Measurements from ENCODE around the gene AGTR1. TPM values are rescaled to one million over a fixed set of nuclear protein-coding genes. Genes with fewer than 3 reads are reported as not detected.

AGTR1 gene
- total RNA-seq: 100 to 1,000 TPM in 2 of 4 donors, 10 to 100 TPM in 2; 78.6 to 195 (median 115) TPM

DNA sequence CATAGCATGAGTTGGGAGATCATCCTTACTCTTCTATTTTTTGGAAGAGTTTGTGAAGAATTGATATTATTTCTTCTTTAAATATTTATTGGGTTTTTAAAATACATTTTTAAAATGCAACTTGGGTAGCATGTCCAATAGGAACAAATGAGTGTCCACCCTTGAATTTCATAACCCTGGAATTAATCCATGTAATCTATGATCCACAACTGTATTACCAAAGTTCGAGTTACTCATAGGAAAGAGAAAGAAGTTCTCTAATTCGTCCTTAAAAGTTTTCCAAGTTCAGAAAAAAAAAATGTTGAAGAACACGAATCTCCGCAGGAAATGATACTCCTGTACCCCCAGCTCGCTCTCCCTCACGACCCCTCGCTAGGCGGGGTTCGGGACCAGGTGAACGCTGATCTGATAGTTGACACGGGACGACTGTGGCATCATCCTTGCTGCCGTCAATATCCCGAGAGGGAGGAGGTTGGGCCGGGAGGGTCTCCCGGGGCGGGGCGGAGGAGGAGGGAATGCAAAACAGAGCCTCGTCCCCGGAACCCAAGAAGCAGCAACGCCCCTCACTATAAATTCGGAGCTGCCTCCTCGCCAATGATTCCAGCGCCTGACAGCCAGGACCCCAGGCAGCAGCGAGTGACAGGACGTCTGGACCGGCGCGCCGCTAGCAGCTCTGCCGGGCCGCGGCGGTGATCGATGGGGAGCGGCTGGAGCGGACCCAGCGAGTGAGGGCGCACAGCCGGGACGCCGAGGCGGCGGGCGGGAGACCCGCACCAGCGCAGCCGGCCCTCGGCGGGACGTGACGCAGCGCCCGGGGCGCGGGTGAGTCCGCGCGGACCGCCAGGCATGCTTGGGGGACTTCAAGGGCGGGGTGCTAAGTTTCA, at the start of gene AGTR1:
AGTR1 (plus strand) TSS at position 598 of the 884 bp plus-strand sequence. CDS start 43,133 bp downstream, outside the sequence.
- no peak for TF ChIP-seq CTCF (IDR thresholded peaks at IDR 0.05; ENCODE audit: low read depth)

- TF ChIP-seq CTCF (IDR thresholded peaks at IDR 0.05; ENCODE audit: low read depth): no peak
Observed at GRCh38 chr3:148648685-148649352, 48.9 kb upstream of the AGTR1 start.

DNA sequence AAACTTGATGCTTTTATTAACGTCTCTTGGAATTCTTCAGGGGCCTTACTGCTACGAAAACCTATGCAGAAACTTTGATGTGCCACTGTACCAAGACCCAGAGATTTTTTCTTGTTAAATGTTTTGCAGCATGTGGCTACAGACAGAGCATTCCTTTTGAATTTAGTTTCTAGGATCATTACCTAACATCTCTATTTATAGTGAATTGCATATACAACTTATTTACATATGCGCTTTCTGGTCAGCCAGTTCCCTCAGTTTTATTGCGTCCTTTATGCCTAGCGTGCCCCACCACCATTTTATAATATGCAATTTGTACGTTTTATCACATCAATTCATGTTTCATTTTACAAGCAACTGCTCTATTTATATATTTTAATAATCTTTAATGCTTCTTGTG, 46.2 kb upstream of the AGTR1 start:
- TF ChIP-seq CTCF (IDR thresholded peaks at IDR 0.05; ENCODE audit: low read depth): no peak

DNA sequence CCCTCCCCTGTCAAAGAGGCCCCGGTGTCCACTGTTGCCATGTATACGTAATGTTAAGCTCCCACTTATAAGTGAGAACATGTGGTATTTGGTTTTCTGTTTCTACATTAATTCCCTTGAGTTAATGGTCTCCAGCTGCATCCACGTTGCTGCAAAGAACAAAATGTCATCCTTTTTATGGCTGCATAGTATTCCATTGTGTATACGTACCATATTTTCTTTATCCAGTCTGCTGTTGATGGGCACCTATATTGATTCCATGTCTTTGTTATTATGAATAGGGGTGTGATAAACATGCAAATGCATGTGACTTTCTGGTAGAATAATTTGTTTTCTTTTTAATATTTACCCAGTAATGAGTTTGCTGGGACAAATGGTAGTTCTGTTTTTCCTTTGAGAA, 43.3 kb upstream of the AGTR1 start:
- TF ChIP-seq CTCF (IDR thresholded peaks at IDR 0.05; ENCODE audit: low read depth): no peak

- TF ChIP-seq CTCF (IDR thresholded peaks at IDR 0.05; ENCODE audit: low read depth): no peak
Observed at GRCh38 chr3:148657470-148657869, 40.2 kb upstream of the AGTR1 start.

GRCh38 chr3:148659512-148659911, 38.2 kb upstream of the AGTR1 start:
- TF ChIP-seq CTCF (IDR thresholded peaks at IDR 0.05; ENCODE audit: low read depth): no peak

DNA sequence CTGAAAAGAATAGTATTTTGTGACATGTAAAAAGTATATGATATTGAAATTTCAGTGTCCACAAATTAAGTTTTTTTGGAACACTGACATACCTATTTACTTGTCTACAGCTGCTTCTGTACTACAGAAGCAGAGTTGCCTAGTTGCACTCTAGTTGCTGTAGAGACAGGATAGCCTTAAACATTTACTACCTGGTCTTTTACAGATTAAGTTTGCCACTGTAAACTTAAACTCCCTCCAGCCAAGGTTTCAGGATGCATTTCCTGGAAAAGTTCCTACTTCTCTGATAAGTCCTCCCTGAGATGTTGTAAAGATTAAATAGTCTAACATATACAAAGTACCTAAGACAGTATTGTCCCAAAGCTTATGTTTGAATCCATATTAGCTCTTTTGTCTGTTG, 17.4 kb upstream of the AGTR1 start:
- TF ChIP-seq CTCF (IDR thresholded peaks at IDR 0.05; ENCODE audit: low read depth): no peak
